Measurements from ENCODE around the gene KCNQ5.

DNA sequence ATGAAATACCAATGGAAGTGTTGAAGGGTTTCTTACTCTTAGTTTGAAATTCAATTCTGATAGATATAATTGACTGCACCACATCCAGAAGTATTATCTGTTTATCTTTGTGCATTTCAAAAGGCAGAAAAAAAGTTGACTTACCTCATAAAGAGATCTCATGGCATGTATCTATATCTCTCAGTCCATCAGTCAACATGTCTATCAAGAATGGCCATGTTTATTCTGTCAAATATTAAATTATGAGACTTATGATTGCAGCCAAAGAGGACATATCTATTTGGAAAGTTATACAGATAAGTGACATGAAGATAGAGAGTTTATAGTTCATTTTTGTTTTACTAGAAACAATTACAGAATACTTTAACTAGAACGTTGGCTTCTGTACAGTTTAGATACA lies 325.7 kb downstream of the KCNQ5 start:
- TF ChIP-seq, protein P1, sequence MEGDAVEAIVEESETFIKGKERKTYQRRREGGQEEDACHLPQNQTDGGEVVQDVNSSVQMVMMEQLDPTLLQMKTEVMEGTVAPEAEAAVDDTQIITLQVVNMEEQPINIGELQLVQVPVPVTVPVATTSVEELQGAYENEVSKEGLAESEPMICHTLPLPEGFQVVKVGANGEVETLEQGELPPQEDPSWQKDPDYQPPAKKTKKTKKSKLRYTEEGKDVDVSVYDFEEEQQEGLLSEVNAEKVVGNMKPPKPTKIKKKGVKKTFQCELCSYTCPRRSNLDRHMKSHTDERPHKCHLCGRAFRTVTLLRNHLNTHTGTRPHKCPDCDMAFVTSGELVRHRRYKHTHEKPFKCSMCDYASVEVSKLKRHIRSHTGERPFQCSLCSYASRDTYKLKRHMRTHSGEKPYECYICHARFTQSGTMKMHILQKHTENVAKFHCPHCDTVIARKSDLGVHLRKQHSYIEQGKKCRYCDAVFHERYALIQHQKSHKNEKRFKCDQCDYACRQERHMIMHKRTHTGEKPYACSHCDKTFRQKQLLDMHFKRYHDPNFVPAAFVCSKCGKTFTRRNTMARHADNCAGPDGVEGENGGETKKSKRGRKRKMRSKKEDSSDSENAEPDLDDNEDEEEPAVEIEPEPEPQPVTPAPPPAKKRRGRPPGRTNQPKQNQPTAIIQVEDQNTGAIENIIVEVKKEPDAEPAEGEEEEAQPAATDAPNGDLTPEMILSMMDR (IDR thresholded peaks at IDR 0.05; ENCODE audit: insufficient read depth, low read length, poor library complexity, severe bottlenecking) = no peak
- no peak for TF ChIP-seq EZH2phosphoT487 (conservative IDR thresholded peaks at IDR 0.05; ENCODE audit: low read length)

Data from SU-DHL-6 (cell line).